CD4-positive, alpha-beta T cell (primary cell): ENCODE data around the gene STAT3. TPM values are rescaled to one million over a fixed set of nuclear protein-coding genes. Genes with fewer than 3 reads are reported as not detected.

ENCODE experiments used
- ATAC-seq: fragments of 200-7000 bp; cut with Tn5 transposase; one replicate; pipeline ENCODE4 v1.10.0; 2022; ENCODE audit warnings: mild to moderate bottlenecking; ENCODE audit not compliant: poor library complexity
- CTCF ChIA-PET: fragments of 350-600 bp; sonication (Branson Sonifier 250); formaldehyde crosslinking; loops from one replicate; lab custom pipeline; 2021; ENCODE audit warnings: antibody characterized with exemption, inconsistent platforms; lab: Charles Lee
- POLR2A ChIA-PET: fragments of 350-600 bp; sonication (Branson Sonifier 250); formaldehyde crosslinking; loops from one replicate; lab custom pipeline; 2021; ENCODE audit warnings: antibody characterized with exemption, inconsistent platforms; lab: Charles Lee
- DNase-seq, 14 experiments: peaks; one replicate each; pipeline ENCODE4 v3.0.0-alpha.2; 2013 to 2020; ENCODE audit warnings: mixed read lengths in 2 of 14
- H3K27ac ChIP-seq, 2 donors: one replicate each; pipeline versions ENCODE4 v1.5.1 to v1.7.0; 2013; ENCODE audit warnings: low read length in 2 of 2, low read depth in 1 of 2, mild to moderate bottlenecking in 1 of 2
- H3K27me3 ChIP-seq, 2 experiments: 1 replicate in 1 of 2; 2 replicates in 1 of 2; pipeline versions ENCODE4 v1.6.1 to v1.7.0; 2013; ENCODE audit warnings: low read length in 2 of 2, control low read depth in 1 of 2, mild to moderate bottlenecking in 1 of 2, moderate library complexity in 1 of 2; ENCODE audit not compliant: insufficient read depth in 2 of 2, control insufficient read depth in 1 of 2
- H3K36me3 ChIP-seq: one replicate; pipeline ENCODE4 v1.6.1; 2013; ENCODE audit warnings: low read length, control low read depth; ENCODE audit not compliant: insufficient read depth
- H3K4me1 ChIP-seq: one replicate; pipeline ENCODE4 v1.6.1; 2013; ENCODE audit warnings: low read length, control low read depth; ENCODE audit not compliant: insufficient read depth
- H3K4me3 ChIP-seq: one replicate; pipeline ENCODE4 v1.5.1; 2013; ENCODE audit warnings: mild to moderate bottlenecking, low read length, moderate library complexity
- H3K9me3 ChIP-seq, 2 experiments: 1 replicate in 1 of 2; 2 replicates in 1 of 2; pipeline versions ENCODE4 v1.6.1 to v1.7.0; 2013; ENCODE audit warnings: low read length in 2 of 2, mild to moderate bottlenecking in 2 of 2, control low read depth in 1 of 2, moderate library complexity in 1 of 2; ENCODE audit not compliant: control insufficient read depth in 1 of 2, insufficient read depth in 1 of 2
- H3K27ac Mint-ChIP-seq: one replicate; pipeline ENCODE4 v1.8.0; 2020; ENCODE audit warnings: mixed read lengths
- H3K27me3 Mint-ChIP-seq: one replicate; pipeline ENCODE4 v1.8.0; 2021; ENCODE audit warnings: mixed read lengths
- H3K36me3 Mint-ChIP-seq: one replicate; pipeline ENCODE4 v1.8.0; 2021; ENCODE audit warnings: low read depth, mixed read lengths
- H3K4me1 Mint-ChIP-seq: one replicate; pipeline ENCODE4 v1.8.0; 2021; ENCODE audit warnings: low read depth, mixed read lengths
- H3K4me3 Mint-ChIP-seq: one replicate; pipeline ENCODE4 v1.8.0; 2020; ENCODE audit warnings: mild to moderate bottlenecking, mixed read lengths
- H3K9me3 Mint-ChIP-seq: one replicate; pipeline ENCODE4 v1.8.0; 2020; ENCODE audit warnings: mixed read lengths
- intact Hi-C, 2 experiments: fragments of 100-400 bp; cut with DNase I in 1 of 2; cut with micrococcal nuclease in 1 of 2; formaldehyde crosslinking; loops; one replicate each; pipeline versions ENCODE4 v1.15.1 to v1.9.0; 2023 to 2025; cut with DNase I, micrococcal nuclease
- total RNA-seq, 174 experiments: library from RNA in 2 of 174; stranded (reverse) in 2 of 174; gene quantifications; one replicate each; pipeline ENCODE4 v1.2.3 and lab custom pipeline; 2021 to 2026
- TF ChIP-seq, protein P1 (sequence below): fragments of 200-600 bp; IDR thresholded peaks from one replicate; pipeline ENCODE4 v1.8.0; 2022; ENCODE audit warnings: antibody characterized with exemption, mild to moderate bottlenecking

STAT3 gene
- total RNA-seq, 2 experiments from 2014 or later, result 315 to 319 TPM

GRCh38 chr17:42271006-42271778 is 117.0 kb downstream of the STAT3 start:
- H3K36me3 ChIP-seq, result no peaks in the 10 kb centered on the region
- H3K4me1 ChIP-seq, result peaks cover 44% of the 10 kb centered on the region
- Mint-ChIP-seq H3K36me3 (peaks cover 29% of the 10 kb centered on the region), H3K27ac (peak overlapping the region; percentile 91), H3K4me1 (peaks cover 84% of the 10 kb centered on the region), H3K27me3 (no peaks in the 10 kb centered on the region), H3K9me3 (no peaks in the 10 kb centered on the region), H3K4me3 (peak overlapping the region; percentile 88)
- no peaks in the 10 kb centered on the region for H3K27me3 ChIP-seq
- intact Hi-C loops, result no loop called here
- TF ChIP-seq, protein P1, sequence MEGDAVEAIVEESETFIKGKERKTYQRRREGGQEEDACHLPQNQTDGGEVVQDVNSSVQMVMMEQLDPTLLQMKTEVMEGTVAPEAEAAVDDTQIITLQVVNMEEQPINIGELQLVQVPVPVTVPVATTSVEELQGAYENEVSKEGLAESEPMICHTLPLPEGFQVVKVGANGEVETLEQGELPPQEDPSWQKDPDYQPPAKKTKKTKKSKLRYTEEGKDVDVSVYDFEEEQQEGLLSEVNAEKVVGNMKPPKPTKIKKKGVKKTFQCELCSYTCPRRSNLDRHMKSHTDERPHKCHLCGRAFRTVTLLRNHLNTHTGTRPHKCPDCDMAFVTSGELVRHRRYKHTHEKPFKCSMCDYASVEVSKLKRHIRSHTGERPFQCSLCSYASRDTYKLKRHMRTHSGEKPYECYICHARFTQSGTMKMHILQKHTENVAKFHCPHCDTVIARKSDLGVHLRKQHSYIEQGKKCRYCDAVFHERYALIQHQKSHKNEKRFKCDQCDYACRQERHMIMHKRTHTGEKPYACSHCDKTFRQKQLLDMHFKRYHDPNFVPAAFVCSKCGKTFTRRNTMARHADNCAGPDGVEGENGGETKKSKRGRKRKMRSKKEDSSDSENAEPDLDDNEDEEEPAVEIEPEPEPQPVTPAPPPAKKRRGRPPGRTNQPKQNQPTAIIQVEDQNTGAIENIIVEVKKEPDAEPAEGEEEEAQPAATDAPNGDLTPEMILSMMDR, result no peak
- ATAC-seq, result no peak
- DNase-seq, result no peak
- CTCF ChIA-PET, result interaction anchor here (0.9 to 6.1 kb wide), 3 partner anchors 11 to 49 kb away, joined by 3 to 51 read pairs (median 28); no protein-coding TSS in a partner anchor
- POLR2A ChIA-PET, result interaction anchor here (8.9 to 13.5 kb wide), 2 partner anchors 17 to 21 kb away, joined by 136 to 301 read pairs; partner anchors contain the start of gene STAT5A
- H3K27ac ChIP-seq, result peak overlapping the region; percentile 42 to 76
- no peaks in the 10 kb centered on the region for H3K9me3 ChIP-seq
- peak overlapping the region; percentile 91 for H3K4me3 ChIP-seq

- Histone ChIP-seq H3K4me3 (no peak overlapping the region), H3K36me3 (no peaks in the 10 kb centered on the region), H3K9me3 (no peaks in the 10 kb centered on the region), H3K27ac (peak overlapping the region; percentile 42 to 76), H3K4me1 (peaks cover 47% of the 10 kb centered on the region), H3K27me3 (no peaks in the 10 kb centered on the region)
- Mint-ChIP-seq H3K27ac (peak overlapping the region; percentile 91), H3K9me3 (no peaks in the 10 kb centered on the region), H3K27me3 (no peaks in the 10 kb centered on the region), H3K4me1 (peaks cover 84% of the 10 kb centered on the region), H3K36me3 (peaks cover 29% of the 10 kb centered on the region), H3K4me3 (peak overlapping the region; percentile 88)
- DNase-seq (no peak), ATAC-seq (no peak)
- ChIA-PET POLR2A (interaction anchor here (1.1 to 13.5 kb wide), 4 partner anchors 17 to 48 kb away, joined by 3 to 301 read pairs (median 4); partner anchors contain the start of gene STAT5A), CTCF (interaction anchor here (1.1 to 6.1 kb wide), 3 partner anchors 19 to 48 kb away, joined by 4 to 51 read pairs (median 28); no protein-coding TSS in a partner anchor)
- intact Hi-C loops, result no loop called here
- TF ChIP-seq, protein P1, result no peak
Observed at GRCh38 chr17:42270596-42270995, 117.6 kb downstream of the STAT3 start.

- Histone ChIP-seq H3K27me3 (no peaks in the 10 kb centered on the region), H3K36me3 (no peaks in the 10 kb centered on the region), H3K27ac (peak overlapping the region; percentile 43), H3K4me3 (no peak overlapping the region), H3K9me3 (no peaks in the 10 kb centered on the region), H3K4me1 (peaks cover 47% of the 10 kb centered on the region)
- Mint-ChIP-seq H3K36me3 (peaks cover 24% of the 10 kb centered on the region), H3K9me3 (no peaks in the 10 kb centered on the region), H3K4me3 (peak overlapping the region; percentile 55), H3K27me3 (no peaks in the 10 kb centered on the region), H3K4me1 (peaks cover 79% of the 10 kb centered on the region), H3K27ac (peak overlapping the region; percentile 91)
- intact Hi-C loops, result no loop called here
- CTCF ChIA-PET, result interaction anchor here (1.0 to 6.1 kb wide), 4 partner anchors 19 to 250 kb away, joined by 3 to 51 read pairs (median 16); partner anchors contain the start of gene NKIRAS2
- no peak for ATAC-seq
- POLR2A ChIA-PET, result interaction anchor here (0.6 to 13.5 kb wide), 8 partner anchors 13 to 119 kb away, joined by 3 to 301 read pairs (median 3); partner anchors contain the start of gene STAT5A
- TF ChIP-seq, protein P1, result no peak
- no peak for DNase-seq
Observed at GRCh38 chr17:42270170-42270535, 118.1 kb downstream of the STAT3 start.
